ENCODE measurements around the gene APOBEC3B. TPM values are rescaled to one million over a fixed set of nuclear protein-coding genes. Genes with fewer than 3 reads are reported as not detected.
A peak's percentile ranks its signal among the peaks of the same experiment; 100 is the strongest.

Gene APOBEC3B
- total RNA-seq, 5 donors from 2014 or later (not counting 1 experiment from before 2014, with no cell fraction given) = 1.4 to 2.4 (median 1.9) TPM

GRCh38 chr22:38968801-38969200, 13.3 kb upstream of the APOBEC3B start:
- Mint-ChIP-seq H3K36me3 (no peaks in the 10 kb centered on the region), H3K4me1 (peaks cover 0 to 4% (median 0%) of the 10 kb centered on the region in 3 donors), H3K27me3 (peaks cover 5 to 9% of the 10 kb centered on the region in 2 donors), H3K9me3 (no peaks in the 10 kb centered on the region), H3K27ac (no peak overlapping the region), H3K4me3 (no peak overlapping the region)
- 69% methylated on average over 9 of the region's 11 CpGs for WGBS (ENCODE audit: insufficient coverage)
- Histone ChIP-seq H3K4me1 (ENCODE audit: control insufficient read depth in 1 of 2, extremely low read depth in 1 of 2, insufficient read depth in 2 of 2, low read length in 2 of 2) (peaks cover 0 to 5% of the 10 kb centered on the region in 2 experiments), H3K36me3 (ENCODE audit: control insufficient read depth in 2 of 2, extremely low read depth in 1 of 2, insufficient read depth in 1 of 2, low read length in 1 of 2) (no peaks in the 10 kb centered on the region), H3K4me3 (ENCODE audit: control insufficient read depth in 1 of 2, extremely low read depth in 1 of 2, low read length in 1 of 2) (no peak overlapping the region), H3K27ac (ENCODE audit: low read length) (no peak overlapping the region), H3K27me3 (replicated peaks in 1 of 2; ENCODE audit: control insufficient read depth in 2 of 2, extremely low read depth in 1 of 2, insufficient read depth in 2 of 2, low read length in 1 of 2) (peaks cover 0 to 77% of the 10 kb centered on the region in 2 experiments), H3K9me3 (no peaks in the 10 kb centered on the region)
- ChIA-PET CTCF (interaction anchor here in 1 of 2 donors (0.6 kb wide), 2 partner anchors 167 to 779 kb away, joined by 6 to 8 read pairs; no protein-coding TSS in a partner anchor), POLR2A (no interaction called here)
- no peak for ATAC-seq (replicated peaks in 1 of 4)
- DNase-seq = no peak

- Histone ChIP-seq H3K36me3 (ENCODE audit: control insufficient read depth in 2 of 2, extremely low read depth in 1 of 2, insufficient read depth in 1 of 2, low read length in 1 of 2) (no peaks in the 10 kb centered on the region), H3K4me3 (ENCODE audit: control insufficient read depth in 1 of 2, extremely low read depth in 1 of 2, low read length in 1 of 2) (no peak overlapping the region), H3K9me3 (no peaks in the 10 kb centered on the region), H3K4me1 (ENCODE audit: control insufficient read depth in 1 of 2, extremely low read depth in 1 of 2, insufficient read depth in 2 of 2, low read length in 2 of 2) (peaks cover 0 to 6% of the 10 kb centered on the region in 2 experiments), H3K27ac (ENCODE audit: low read length) (no peak overlapping the region), H3K27me3 (replicated peaks in 1 of 2; ENCODE audit: control insufficient read depth in 2 of 2, extremely low read depth in 1 of 2, insufficient read depth in 2 of 2, low read length in 1 of 2) (peaks cover 0 to 73% of the 10 kb centered on the region in 2 experiments)
- H3K27me3 Mint-ChIP-seq = peaks cover 5 to 7% of the 10 kb centered on the region in 2 donors
- WGBS (ENCODE audit: insufficient coverage) = 81% methylated on average over 4 of the region's 8 CpGs
- ChIA-PET POLR2A (no interaction called here), CTCF (interaction anchor here in 1 of 2 donors (0.7 kb wide), 1 partner anchor 136 kb away, joined by 6 read pairs; no protein-coding TSS in a partner anchor)
- no peak overlapping the region for H3K4me3 Mint-ChIP-seq
- no peaks in the 10 kb centered on the region for H3K9me3 Mint-ChIP-seq
- no peak for DNase-seq
- ATAC-seq (replicated peaks in 1 of 4) = no peak
- no peak overlapping the region for H3K27ac Mint-ChIP-seq
- no peaks in the 10 kb centered on the region for H3K36me3 Mint-ChIP-seq
- H3K4me1 Mint-ChIP-seq = peaks cover 0 to 5% (median 0%) of the 10 kb centered on the region in 3 donors
These were observed 11.6 kb upstream of the APOBEC3B start for GRCh38 chr22:38970551-38970950.

DNA sequence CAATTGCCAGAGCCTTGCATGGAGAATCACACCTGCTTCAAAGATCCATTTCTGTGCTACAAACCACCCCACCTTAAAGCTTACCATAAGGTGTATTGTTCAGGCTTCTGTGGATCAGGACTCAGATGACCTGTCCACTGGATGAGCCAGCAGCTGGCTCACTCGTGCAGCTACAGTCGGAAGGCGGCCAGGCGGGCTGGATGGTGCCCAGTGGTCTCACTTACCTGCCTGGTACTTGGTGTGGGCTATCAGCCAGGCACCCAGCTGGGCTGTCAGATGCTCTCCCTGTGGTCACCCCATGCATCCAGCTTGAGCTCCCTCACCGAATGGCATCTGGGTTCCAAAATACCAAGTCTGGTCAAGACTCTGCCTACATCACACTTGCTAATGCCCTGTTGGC, 10.9 kb upstream of the APOBEC3B start:
- no peak overlapping the region for H3K27ac ChIP-seq (ENCODE audit: low read length)
- H3K27me3 ChIP-seq (replicated peaks in 1 of 2; ENCODE audit: control insufficient read depth in 2 of 2, extremely low read depth in 1 of 2, insufficient read depth in 2 of 2, low read length in 1 of 2) = peaks cover 0 to 69% of the 10 kb centered on the region in 2 experiments
- no peak overlapping the region for H3K4me3 Mint-ChIP-seq
- H3K27me3 Mint-ChIP-seq = peaks cover 5 to 7% of the 10 kb centered on the region in 2 donors
- ChIA-PET POLR2A (no interaction called here), CTCF (no interaction called here)
- H3K9me3 ChIP-seq = no peaks in the 10 kb centered on the region
- DNase-seq (no peak), ATAC-seq (replicated peaks in 1 of 4) (no peak)
- peaks cover 0 to 5% (median 0%) of the 10 kb centered on the region in 3 donors for H3K4me1 Mint-ChIP-seq
- H3K4me1 ChIP-seq (ENCODE audit: control insufficient read depth in 1 of 2, extremely low read depth in 1 of 2, insufficient read depth in 2 of 2, low read length in 2 of 2) = peaks cover 0 to 6% of the 10 kb centered on the region in 2 experiments
- H3K27ac Mint-ChIP-seq = no peak overlapping the region
- H3K36me3 Mint-ChIP-seq = no peaks in the 10 kb centered on the region
- WGBS (ENCODE audit: insufficient coverage) = 85% methylated on average over 5 of the region's 5 CpGs
- no peaks in the 10 kb centered on the region for H3K36me3 ChIP-seq (ENCODE audit: control insufficient read depth in 2 of 2, extremely low read depth in 1 of 2, insufficient read depth in 1 of 2, low read length in 1 of 2)
- no peak overlapping the region for H3K4me3 ChIP-seq (ENCODE audit: control insufficient read depth in 1 of 2, extremely low read depth in 1 of 2, low read length in 1 of 2)
- H3K9me3 Mint-ChIP-seq = no peaks in the 10 kb centered on the region

DNA sequence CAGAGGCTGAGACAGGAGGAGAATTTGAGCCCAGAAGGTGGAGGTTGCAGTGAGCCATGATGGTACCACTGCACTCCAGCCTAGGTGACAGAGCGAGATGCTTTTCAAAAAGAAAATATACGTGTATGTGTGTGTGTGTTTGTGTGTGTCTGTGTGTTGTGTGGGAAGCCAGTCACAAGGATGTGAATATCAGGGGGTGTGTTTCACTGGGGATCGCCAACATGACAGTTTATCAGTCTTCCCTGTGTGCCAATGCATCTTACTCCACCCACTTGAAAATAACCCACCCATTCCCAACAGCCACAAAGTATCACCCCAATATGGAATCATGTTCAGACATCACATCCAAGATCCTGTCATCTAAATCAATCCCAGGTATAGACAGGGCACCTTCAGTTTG, 10.4 kb upstream of the APOBEC3B start:
- H3K9me3 Mint-ChIP-seq = no peaks in the 10 kb centered on the region
- H3K4me1 ChIP-seq (ENCODE audit: control insufficient read depth in 1 of 2, extremely low read depth in 1 of 2, insufficient read depth in 2 of 2, low read length in 2 of 2) = peaks cover 0 to 6% of the 10 kb centered on the region in 2 experiments
- H3K36me3 ChIP-seq (ENCODE audit: control insufficient read depth in 2 of 2, extremely low read depth in 1 of 2, insufficient read depth in 1 of 2, low read length in 1 of 2) = no peaks in the 10 kb centered on the region
- no peaks in the 10 kb centered on the region for H3K36me3 Mint-ChIP-seq
- CTCF ChIA-PET = no interaction called here
- H3K4me3 Mint-ChIP-seq = no peak overlapping the region
- no peaks in the 10 kb centered on the region for H3K9me3 ChIP-seq
- H3K27ac ChIP-seq (ENCODE audit: low read length) = no peak overlapping the region
- no peak overlapping the region for H3K4me3 ChIP-seq (ENCODE audit: control insufficient read depth in 1 of 2, extremely low read depth in 1 of 2, low read length in 1 of 2)
- H3K27me3 ChIP-seq (replicated peaks in 1 of 2; ENCODE audit: control insufficient read depth in 2 of 2, extremely low read depth in 1 of 2, insufficient read depth in 2 of 2, low read length in 1 of 2) = peaks cover 0 to 63% of the 10 kb centered on the region in 2 experiments
- peaks cover 0 to 5% (median 0%) of the 10 kb centered on the region in 3 donors for H3K4me1 Mint-ChIP-seq
- DNase-seq = no peak
- 100% methylated on average over 1 of the region's 3 CpGs for WGBS (ENCODE audit: insufficient coverage)
- POLR2A ChIA-PET = no interaction called here
- peaks cover 5 to 7% of the 10 kb centered on the region in 2 donors for H3K27me3 Mint-ChIP-seq
- no peak overlapping the region for H3K27ac Mint-ChIP-seq
- no peak for ATAC-seq (replicated peaks in 1 of 4)

DNA sequence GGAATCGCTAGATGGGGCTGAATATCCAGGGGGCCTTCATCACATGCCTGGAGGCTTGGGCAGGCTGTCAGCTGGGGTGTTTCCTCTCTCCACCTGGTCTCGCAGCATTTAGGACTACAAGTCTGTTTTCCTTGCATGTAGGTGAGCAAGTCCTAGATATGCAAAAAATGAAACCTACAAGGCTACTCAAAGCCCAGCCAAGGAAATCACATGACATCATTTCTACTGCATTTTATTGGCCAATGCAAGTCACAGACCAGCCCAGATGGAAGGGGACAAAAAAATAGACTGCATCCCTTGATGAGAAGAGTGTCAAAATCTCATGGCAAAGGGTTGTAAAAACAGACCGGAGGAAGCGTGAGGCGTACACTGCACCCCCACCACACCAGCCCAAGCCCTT, 9.6 kb upstream of the APOBEC3B start:
- H3K4me1 ChIP-seq (ENCODE audit: control insufficient read depth in 1 of 2, extremely low read depth in 1 of 2, insufficient read depth in 2 of 2, low read length in 2 of 2) = peaks cover 0 to 6% of the 10 kb centered on the region in 2 experiments
- H3K27ac Mint-ChIP-seq = no peak overlapping the region

GRCh38 chr22:38973289-38974169, 8.6 kb upstream of the APOBEC3B start:
- DNase-seq (peak in 31 of 35 experiments; percentile 6 to 76 (median 41)), ATAC-seq (replicated peaks in 1 of 4) (peak; percentile 73 to 81 (median 81))
- ChIA-PET CTCF (interaction anchor here (0.5 to 1.3 kb wide), 4 partner anchors 10 to 31 kb away, joined by 3 to 12 read pairs (median 4); no protein-coding TSS in a partner anchor), POLR2A (no interaction called here)
- 46% methylated on average over 11 of the region's 15 CpGs for WGBS (ENCODE audit: insufficient coverage)
- H3K4me1 Mint-ChIP-seq = peaks cover 0 to 5% (median 0%) of the 10 kb centered on the region in 3 donors
- no peaks in the 10 kb centered on the region for H3K36me3 ChIP-seq (ENCODE audit: control insufficient read depth in 2 of 2, extremely low read depth in 1 of 2, insufficient read depth in 1 of 2, low read length in 1 of 2)
- no peak overlapping the region for H3K27ac ChIP-seq (ENCODE audit: low read length)
- peaks cover 0 to 6% of the 10 kb centered on the region in 2 experiments for H3K4me1 ChIP-seq (ENCODE audit: control insufficient read depth in 1 of 2, extremely low read depth in 1 of 2, insufficient read depth in 2 of 2, low read length in 2 of 2)
- H3K9me3 Mint-ChIP-seq = no peaks in the 10 kb centered on the region
- no peaks in the 10 kb centered on the region for H3K36me3 Mint-ChIP-seq
- H3K27me3 ChIP-seq (replicated peaks in 1 of 2; ENCODE audit: control insufficient read depth in 2 of 2, extremely low read depth in 1 of 2, insufficient read depth in 2 of 2, low read length in 1 of 2) = peaks cover 0 to 54% of the 10 kb centered on the region in 2 experiments
- peaks cover 6 to 9% of the 10 kb centered on the region in 2 donors for H3K27me3 Mint-ChIP-seq
- H3K4me3 Mint-ChIP-seq = no peak overlapping the region
- no peaks in the 10 kb centered on the region for H3K9me3 ChIP-seq
- H3K4me3 ChIP-seq (ENCODE audit: control insufficient read depth in 1 of 2, extremely low read depth in 1 of 2, low read length in 1 of 2) = no peak overlapping the region
- no peak overlapping the region for H3K27ac Mint-ChIP-seq

More for the DNA sequence above, 9.6 kb upstream of the APOBEC3B start:
- Histone ChIP-seq H3K27me3 (replicated peaks in 1 of 2; ENCODE audit: control insufficient read depth in 2 of 2, extremely low read depth in 1 of 2, insufficient read depth in 2 of 2, low read length in 1 of 2) (peaks cover 0 to 56% of the 10 kb centered on the region in 2 experiments), H3K9me3 (no peaks in the 10 kb centered on the region), H3K27ac (ENCODE audit: low read length) (no peak overlapping the region), H3K36me3 (ENCODE audit: control insufficient read depth in 2 of 2, extremely low read depth in 1 of 2, insufficient read depth in 1 of 2, low read length in 1 of 2) (no peaks in the 10 kb centered on the region), H3K4me3 (ENCODE audit: control insufficient read depth in 1 of 2, extremely low read depth in 1 of 2, low read length in 1 of 2) (no peak overlapping the region)
- ATAC-seq (replicated peaks in 1 of 4) (no peak), DNase-seq (no peak)
- peaks cover 7 to 9% of the 10 kb centered on the region in 2 donors for H3K27me3 Mint-ChIP-seq
- no peaks in the 10 kb centered on the region for H3K9me3 Mint-ChIP-seq
- H3K4me3 Mint-ChIP-seq = no peak overlapping the region
- ChIA-PET CTCF (no interaction called here), POLR2A (no interaction called here)
- no CpG with 5 or more reads among the region's 5 CpGs for WGBS (ENCODE audit: insufficient coverage)
- H3K4me1 Mint-ChIP-seq = peaks cover 0 to 5% (median 0%) of the 10 kb centered on the region in 3 donors
- no peaks in the 10 kb centered on the region for H3K36me3 Mint-ChIP-seq
